CD14-positive monocyte (primary cell): ENCODE results near the gene MALL. TPM values are rescaled to one million over a fixed set of nuclear protein-coding genes. Genes with fewer than 3 reads are reported as not detected.

Experiments
- DNase-seq, 3 donors: peaks; one replicate each; pipeline ENCODE4 v3.0.0-alpha.2; 2011 to 2022
- H2AFZ ChIP-seq: 2 replicates; pipeline ENCODE4 v1.6.0; 2012; ENCODE audit warnings: mild to moderate bottlenecking, low read depth, low read length, inconsistent platforms; ENCODE audit not compliant: insufficient read depth, poor library complexity, severe bottlenecking
- H3K27ac ChIP-seq, 2 donors: 1 replicate in 1 of 2; 2 replicates in 1 of 2; pipeline ENCODE4 v1.5.1; 2012 to 2013; ENCODE audit warnings: low read length in 2 of 2, control low read depth in 1 of 2, inconsistent platforms in 1 of 2, low read depth in 1 of 2, mild to moderate bottlenecking in 1 of 2
- H3K27me3 ChIP-seq, 2 donors: one replicate each; pipeline versions ENCODE4 v1.6.0 to v1.6.1; 2011 to 2013; ENCODE audit warnings: low read length in 2 of 2; ENCODE audit not compliant: control insufficient read depth in 2 of 2, insufficient read depth in 2 of 2
- H3K36me3 ChIP-seq, 2 donors: replicated peaks in 1 of 2; 1 replicate in 1 of 2; 2 replicates in 1 of 2; pipeline versions ENCODE4 v1.5.1 to v1.6.1; 2012 to 2013; ENCODE audit warnings: low read length in 2 of 2, control low read depth in 1 of 2, inconsistent platforms in 1 of 2, mild to moderate bottlenecking in 1 of 2; ENCODE audit not compliant: insufficient read depth in 2 of 2, control insufficient read depth in 1 of 2
- H3K4me1 ChIP-seq, 2 donors: 1 replicate in 1 of 2; 2 replicates in 1 of 2; pipeline versions ENCODE4 v1.5.1 to v1.6.1; 2012 to 2013; ENCODE audit warnings: low read length in 2 of 2, control low read depth in 1 of 2, inconsistent platforms in 1 of 2, mild to moderate bottlenecking in 1 of 2, moderate library complexity in 1 of 2; ENCODE audit not compliant: insufficient read depth in 2 of 2, control insufficient read depth in 1 of 2
- H3K4me2 ChIP-seq: replicated peaks from 2 replicates; pipeline ENCODE3; 2012; ENCODE audit warnings: low read length, moderate library complexity, mild to moderate bottlenecking; ENCODE audit not compliant: poor library complexity, severe bottlenecking; ENCODE audit errors: extremely low read depth
- H3K4me3 ChIP-seq, 3 experiments: fragments of 200-600 bp in 1 of 3; sonication (generic) in 1 of 3; replicated peaks in 1 of 3; 1 replicate in 2 of 3; 2 replicates in 1 of 3; pipeline ENCODE4 v1.5.1; 2011 to 2013; ENCODE audit warnings: low read length in 3 of 3, mild to moderate bottlenecking in 3 of 3, control low read depth in 2 of 3, low read depth in 2 of 3, inconsistent platforms in 1 of 3, moderate library complexity in 1 of 3
- H3K79me2 ChIP-seq: 2 replicates; pipeline ENCODE4 v1.6.0; 2012; ENCODE audit warnings: mild to moderate bottlenecking, control low read depth, inconsistent platforms, low read length, moderate library complexity; ENCODE audit not compliant: insufficient read depth
- H3K9ac ChIP-seq: 2 replicates; pipeline ENCODE4 v1.6.0; 2017; ENCODE audit warnings: low read length, mild to moderate bottlenecking; ENCODE audit not compliant: insufficient read depth, poor library complexity, severe bottlenecking
- H3K9me3 ChIP-seq, 2 donors: replicated peaks in 1 of 2; 1 replicate in 1 of 2; 2 replicates in 1 of 2; pipeline versions ENCODE4 v1.5.1 to v1.6.1; 2012 to 2013; ENCODE audit warnings: low read length in 2 of 2, control low read depth in 1 of 2; ENCODE audit not compliant: control insufficient read depth in 1 of 2, insufficient read depth in 1 of 2
- H4K20me1 ChIP-seq: 2 replicates; pipeline ENCODE4 v1.6.0; 2012; ENCODE audit warnings: mild to moderate bottlenecking, low read length, control low read depth, moderate library complexity; ENCODE audit not compliant: insufficient read depth
- H3K27ac Mint-ChIP-seq, 7 donors: one replicate each; pipeline ENCODE4 v1.8.0; 2020; ENCODE audit warnings: mild to moderate bottlenecking in 7 of 7, mixed read lengths in 7 of 7, moderate library complexity in 6 of 7, inconsistent platforms in 2 of 7
- H3K27me3 Mint-ChIP-seq, 3 donors: one replicate each; pipeline ENCODE4 v1.8.0; 2021 to 2022; ENCODE audit warnings: low read depth in 3 of 3, mild to moderate bottlenecking in 3 of 3, mixed read lengths in 3 of 3, moderate library complexity in 3 of 3, inconsistent platforms in 1 of 3
- H3K36me3 Mint-ChIP-seq, 2 donors: one replicate each; pipeline ENCODE4 v1.8.0; 2020; ENCODE audit warnings: mixed read lengths in 2 of 2, inconsistent platforms in 1 of 2, mild to moderate bottlenecking in 1 of 2
- H3K4me1 Mint-ChIP-seq: one replicate; pipeline ENCODE4 v1.8.0; 2020; ENCODE audit warnings: mild to moderate bottlenecking, mixed read lengths
- H3K4me3 Mint-ChIP-seq, 2 donors: one replicate each; pipeline ENCODE4 v1.8.0; 2020; ENCODE audit warnings: mild to moderate bottlenecking in 2 of 2, mixed read lengths in 2 of 2, moderate library complexity in 1 of 2
- H3K9me3 Mint-ChIP-seq, 7 donors: one replicate each; pipeline ENCODE4 v1.8.0; 2020 to 2022; ENCODE audit warnings: mixed read lengths in 7 of 7, mild to moderate bottlenecking in 6 of 7, moderate library complexity in 6 of 7, inconsistent platforms in 2 of 7
- WGBS: methylation state at CpG from one replicate; pipeline ENCODE4 v1.1.5; 2013; ENCODE audit warnings: missing lambda C conversion rate; ENCODE audit not compliant: insufficient coverage; 5-methylcytosine and 5-hydroxymethylcytosine counted together
- intact Hi-C, 2 donors: fragments of 100-400 bp; cut with micrococcal nuclease; formaldehyde crosslinking; loops; one replicate each; pipeline versions ENCODE4 v1.15.0 to v1.15.1; 2023
- polyA plus RNA-seq, 3 donors: library from polyadenylated mRNA; depleted of rRNA in 1 of 3; unstranded in 2 of 3; stranded (reverse) in 1 of 3; fragments of 300-500 nt in 2 of 3; fragments of >200 nt in 1 of 3; fragmentation: Illumina TruSeq in 2 of 3; gene quantifications; 1 replicate in 2 of 3; 2 replicates in 1 of 3; pipeline ENCODE4 v1.2.3, GENCODE V29; 2012 to 2021
- TF ChIP-seq, protein P1 (sequence below): fragments of 200-600 bp; IDR thresholded peaks from one replicate; pipeline ENCODE4 v1.8.0; 2022; ENCODE audit warnings: antibody characterized with exemption, mild to moderate bottlenecking

Gene MALL
- polyA plus RNA-seq, 3 donors: 0.12 TPM; not detected in 2

GRCh38 chr2:110105608-110106467 lies 9.8 kb downstream of the MALL start:
- H3K4me1 Mint-ChIP-seq: peaks cover 14% of the 10 kb centered on the region
- TF ChIP-seq, protein P1, sequence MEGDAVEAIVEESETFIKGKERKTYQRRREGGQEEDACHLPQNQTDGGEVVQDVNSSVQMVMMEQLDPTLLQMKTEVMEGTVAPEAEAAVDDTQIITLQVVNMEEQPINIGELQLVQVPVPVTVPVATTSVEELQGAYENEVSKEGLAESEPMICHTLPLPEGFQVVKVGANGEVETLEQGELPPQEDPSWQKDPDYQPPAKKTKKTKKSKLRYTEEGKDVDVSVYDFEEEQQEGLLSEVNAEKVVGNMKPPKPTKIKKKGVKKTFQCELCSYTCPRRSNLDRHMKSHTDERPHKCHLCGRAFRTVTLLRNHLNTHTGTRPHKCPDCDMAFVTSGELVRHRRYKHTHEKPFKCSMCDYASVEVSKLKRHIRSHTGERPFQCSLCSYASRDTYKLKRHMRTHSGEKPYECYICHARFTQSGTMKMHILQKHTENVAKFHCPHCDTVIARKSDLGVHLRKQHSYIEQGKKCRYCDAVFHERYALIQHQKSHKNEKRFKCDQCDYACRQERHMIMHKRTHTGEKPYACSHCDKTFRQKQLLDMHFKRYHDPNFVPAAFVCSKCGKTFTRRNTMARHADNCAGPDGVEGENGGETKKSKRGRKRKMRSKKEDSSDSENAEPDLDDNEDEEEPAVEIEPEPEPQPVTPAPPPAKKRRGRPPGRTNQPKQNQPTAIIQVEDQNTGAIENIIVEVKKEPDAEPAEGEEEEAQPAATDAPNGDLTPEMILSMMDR: no peak
- intact Hi-C loops: no loop called here
- no peak overlapping the region for H3K4me3 Mint-ChIP-seq
- Histone ChIP-seq H3K79me2 (no peaks in the 10 kb centered on the region), H3K9me3 (no peaks in the 10 kb centered on the region), H3K4me2 (no peak overlapping the region), H3K36me3 (no peaks in the 10 kb centered on the region), H2AFZ (no peak overlapping the region), H3K27me3 (peaks cover 0 to 9% of the 10 kb centered on the region in 2 donors), H3K4me1 (peaks cover 11 to 15% of the 10 kb centered on the region in 2 donors), H3K27ac (no peak overlapping the region), H3K4me3 (no peak overlapping the region), H4K20me1 (no peaks in the 10 kb centered on the region), H3K9ac (no peak overlapping the region)
- peaks cover 6 to 21% (median 9%) of the 10 kb centered on the region in 3 donors for H3K27me3 Mint-ChIP-seq
- H3K36me3 Mint-ChIP-seq: no peaks in the 10 kb centered on the region
- no CpG with 5 or more reads among the region's 8 CpGs for WGBS
- no peak for DNase-seq
- H3K9me3 Mint-ChIP-seq: peaks cover 0 to 10% (median 2%) of the 10 kb centered on the region in 7 donors
- H3K27ac Mint-ChIP-seq: no peak overlapping the region

DNA sequence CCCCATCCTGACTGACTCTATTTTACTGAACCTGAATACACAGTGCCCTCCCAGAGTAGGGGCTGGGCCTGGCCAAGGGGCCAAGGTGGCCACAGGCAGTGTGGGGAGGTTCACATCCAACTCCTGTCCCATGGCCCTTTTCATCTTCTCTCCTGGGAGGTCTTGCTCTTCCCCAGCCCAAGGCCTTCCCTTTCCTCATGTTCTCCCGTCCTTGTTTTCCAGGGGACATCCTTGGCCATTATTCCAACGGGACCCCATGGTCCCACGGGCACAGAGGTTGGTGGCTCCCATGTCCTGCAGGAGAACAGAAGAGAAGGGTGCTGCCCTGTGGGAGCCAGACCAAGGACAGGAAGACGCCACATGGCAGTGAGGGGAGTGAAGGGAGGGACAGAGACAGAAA lies 10.4 kb downstream of the MALL start:
- Histone ChIP-seq H3K9me3 (no peaks in the 10 kb centered on the region), H2AFZ (no peak overlapping the region), H3K79me2 (no peaks in the 10 kb centered on the region), H4K20me1 (no peaks in the 10 kb centered on the region), H3K4me2 (no peak overlapping the region), H3K4me1 (peaks cover 11 to 22% of the 10 kb centered on the region in 2 donors), H3K9ac (no peak overlapping the region), H3K4me3 (no peak overlapping the region), H3K27ac (no peak overlapping the region), H3K27me3 (peaks cover 0 to 9% of the 10 kb centered on the region in 2 donors), H3K36me3 (no peaks in the 10 kb centered on the region)
- TF ChIP-seq, protein P1: no peak
- 94% methylated on average over 2 of the region's 4 CpGs for WGBS
- no peak for DNase-seq
- intact Hi-C loops: no loop called here
- peaks cover 16% of the 10 kb centered on the region for H3K4me1 Mint-ChIP-seq
- peaks cover 6 to 21% (median 9%) of the 10 kb centered on the region in 3 donors for H3K27me3 Mint-ChIP-seq
- no peak overlapping the region for H3K27ac Mint-ChIP-seq
- no peaks in the 10 kb centered on the region for H3K36me3 Mint-ChIP-seq
- H3K9me3 Mint-ChIP-seq: peaks cover 0 to 6% (median 2%) of the 10 kb centered on the region in 7 donors
- H3K4me3 Mint-ChIP-seq: no peak overlapping the region
